Parathyroid adenoma (tissue), 2 donors: Measurements from ENCODE around the gene LPAR3.

Experiments
- H2AFZ ChIP-seq: fragments of 300-600 bp; sonication (generic); one replicate; pipeline ENCODE4 v1.7.0; 2017; ENCODE audit warnings: antibody characterized with exemption, mild to moderate bottlenecking
- H3K27ac ChIP-seq: fragments of 300-600 bp; sonication (generic); one replicate; pipeline ENCODE4 v1.7.0; 2017
- H3K27me3 ChIP-seq: fragments of 300-600 bp; sonication (generic); one replicate; pipeline ENCODE4 v1.7.0; 2017; ENCODE audit warnings: low read length; ENCODE audit not compliant: control insufficient read depth, insufficient read depth
- H3K36me3 ChIP-seq: fragments of 300-600 bp; sonication (generic); one replicate; pipeline ENCODE4 v1.7.0; 2017; ENCODE audit warnings: low read length; ENCODE audit not compliant: control insufficient read depth, insufficient read depth
- H3K4me1 ChIP-seq: fragments of 300-600 bp; sonication (generic); one replicate; pipeline ENCODE4 v1.7.0; 2017; ENCODE audit warnings: control low read depth
- H3K4me2 ChIP-seq: fragments of 300-600 bp; sonication (generic); one replicate; pipeline ENCODE4 v1.7.0; 2017; ENCODE audit warnings: low read length
- H3K4me3 ChIP-seq: fragments of 300-600 bp; sonication (generic); one replicate; pipeline ENCODE4 v1.7.0; 2017; ENCODE audit warnings: low read depth, low read length
- H3K79me2 ChIP-seq: fragments of 300-600 bp; sonication (generic); one replicate; pipeline ENCODE4 v1.7.0; 2017; ENCODE audit warnings: control low read depth
- H3K9ac ChIP-seq: fragments of 300-600 bp; sonication (generic); one replicate; pipeline ENCODE4 v1.7.0; 2017; ENCODE audit warnings: mild to moderate bottlenecking
- H3K9me3 ChIP-seq: fragments of 300-600 bp; sonication (generic); one replicate; pipeline ENCODE4 v1.7.0; 2017; ENCODE audit warnings: low read length; ENCODE audit not compliant: control insufficient read depth
- CTCF ChIP-seq: fragments of 300-600 bp; sonication (generic); IDR thresholded peaks from one replicate; pipeline ENCODE4 v1.7.0; 2017; ENCODE audit warnings: antibody characterized with exemption, mild to moderate bottlenecking
- donor health status: primary hyperparathyroidism.

Gene LPAR3

GRCh38 chr1:84856726-84857270 lies 36.2 kb downstream of the LPAR3 start:
- no peak overlapping the region for H3K27ac ChIP-seq
- H3K4me1 ChIP-seq: no peaks in the 10 kb centered on the region
- H3K4me2 ChIP-seq: no peak overlapping the region
- no peaks in the 10 kb centered on the region for H3K27me3 ChIP-seq
- no peaks in the 10 kb centered on the region for H3K36me3 ChIP-seq
- no peak overlapping the region for H2AFZ ChIP-seq
- no peak overlapping the region for H3K9ac ChIP-seq
- no peaks in the 10 kb centered on the region for H3K9me3 ChIP-seq
- no peaks in the 10 kb centered on the region for H3K79me2 ChIP-seq
- H3K4me3 ChIP-seq: no peak overlapping the region
- TF ChIP-seq CTCF: no peak

GRCh38 chr1:84855691-84856630 lies 37.0 kb downstream of the LPAR3 start:
- no peak for TF ChIP-seq CTCF
- H2AFZ ChIP-seq: no peak overlapping the region
- H3K36me3 ChIP-seq: no peaks in the 10 kb centered on the region
- H3K4me2 ChIP-seq: no peak overlapping the region
- H3K4me3 ChIP-seq: no peak overlapping the region
- no peaks in the 10 kb centered on the region for H3K9me3 ChIP-seq
- no peaks in the 10 kb centered on the region for H3K27me3 ChIP-seq
- H3K79me2 ChIP-seq: no peaks in the 10 kb centered on the region
- H3K27ac ChIP-seq: no peak overlapping the region
- no peak overlapping the region for H3K9ac ChIP-seq
- H3K4me1 ChIP-seq: no peaks in the 10 kb centered on the region

GRCh38 chr1:84855168-84855567 lies 37.8 kb downstream of the LPAR3 start:
- no peak overlapping the region for H3K4me2 ChIP-seq
- H3K4me3 ChIP-seq: no peak overlapping the region
- no peak overlapping the region for H3K9ac ChIP-seq
- H3K36me3 ChIP-seq: no peaks in the 10 kb centered on the region
- no peak overlapping the region for H2AFZ ChIP-seq
- no peaks in the 10 kb centered on the region for H3K4me1 ChIP-seq
- H3K9me3 ChIP-seq: no peaks in the 10 kb centered on the region
- H3K79me2 ChIP-seq: no peaks in the 10 kb centered on the region
- no peak overlapping the region for H3K27ac ChIP-seq
- no peaks in the 10 kb centered on the region for H3K27me3 ChIP-seq
- no peak for TF ChIP-seq CTCF

GRCh38 chr1:84853741-84854721 lies 39.0 kb downstream of the LPAR3 start:
- Histone ChIP-seq H3K9ac (no peak overlapping the region), H3K4me3 (no peak overlapping the region), H3K4me1 (no peaks in the 10 kb centered on the region), H3K79me2 (no peaks in the 10 kb centered on the region), H3K27ac (no peak overlapping the region), H3K9me3 (no peaks in the 10 kb centered on the region), H2AFZ (no peak overlapping the region), H3K36me3 (no peaks in the 10 kb centered on the region), H3K27me3 (no peaks in the 10 kb centered on the region), H3K4me2 (no peak overlapping the region)
- TF ChIP-seq CTCF: no peak
